ENCODE data around the gene USP16. TPM values are rescaled to one million over a fixed set of nuclear protein-coding genes. Genes with fewer than 3 reads are reported as not detected.

USP16 gene
- total and polyA plus RNA-seq, 2 of the 13 experiments (the other 11 are each of a cell fraction or from before 2014, with no cell fraction given), result 16.5 to 46.9 TPM

DNA sequence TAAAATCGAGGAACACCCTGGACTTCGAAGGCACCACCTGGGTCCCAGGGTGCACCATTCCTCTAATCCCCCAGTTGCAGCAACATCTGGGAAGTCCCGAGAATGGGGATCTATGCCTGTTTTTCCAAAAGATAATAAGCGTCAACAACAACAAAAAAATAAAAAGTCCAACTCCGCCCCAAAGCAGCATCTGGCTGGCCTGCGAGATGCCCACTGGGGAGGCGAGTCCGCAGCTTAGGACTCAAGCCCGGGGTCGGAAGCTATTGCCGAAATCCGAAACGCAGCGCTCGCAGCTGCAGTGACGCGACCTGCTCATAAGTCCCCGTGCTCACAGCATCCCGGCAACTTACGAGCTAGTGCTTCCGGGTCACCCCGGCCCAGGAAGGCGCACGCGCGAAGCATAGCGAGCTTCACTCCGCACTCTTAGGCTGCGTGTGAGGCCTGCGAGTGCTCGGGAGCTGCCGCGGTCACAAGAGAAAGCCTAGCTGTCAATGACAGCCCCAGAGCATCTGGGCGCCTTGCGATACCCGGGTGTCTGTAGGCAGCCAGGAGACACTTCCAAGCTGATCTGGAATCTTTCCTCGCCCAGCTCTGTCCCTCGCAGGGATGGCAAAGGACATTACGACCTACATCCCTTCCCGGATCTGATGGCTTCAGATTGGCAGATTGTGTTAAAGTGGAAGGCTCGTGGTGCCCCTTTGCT is 21.9 kb upstream of the USP16 start (continued):
- TF ChIP-seq ZFP36L1 (CRISPR knock-in tag; IDR thresholded peaks at IDR 0.05) (peak; percentile 67; the same call in 1 of the 2 replicates), ZUFSP (CRISPR knock-in tag; IDR thresholded peaks at IDR 0.05; ENCODE audit: borderline replicate concordance) (no peak), ADNP (CRISPR knock-in tag; IDR thresholded peaks at IDR 0.05) (no peak), SMAD9 (CRISPR knock-in tag; IDR thresholded peaks at IDR 0.05) (peak; percentile 24; the same call in 1 of the 2 replicates), SIX1 (CRISPR knock-in tag; IDR thresholded peaks at IDR 0.05; ENCODE audit: borderline replicate concordance) (peak; percentile 78), ARHGAP35 (CRISPR knock-in tag; IDR thresholded peaks at IDR 0.05; ENCODE audit: borderline replicate concordance) (peak; percentile 42; the same call in 1 of the 2 replicates), RELA (CRISPR knock-in tag; IDR thresholded peaks at IDR 0.05) (no peak), SRSF9 (IDR thresholded peaks at IDR 0.05; ENCODE audit: borderline replicate concordance, insufficient read depth, low read depth, low read length, poor library complexity, severe bottlenecking) (no peak), ZBTB21 (CRISPR knock-in tag; IDR thresholded peaks at IDR 0.05) (peak; percentile 71), UBTF (CRISPR knock-in tag; IDR thresholded peaks at IDR 0.05) (peak; percentile 85), CCAR2 (optimal IDR thresholded peaks at IDR 0.05; ENCODE audit: low read depth, low read length) (no peak), TGIF2 (CRISPR knock-in tag; IDR thresholded peaks at IDR 0.05) (peak; percentile 98), ZNF703 (CRISPR knock-in tag; IDR thresholded peaks at IDR 0.05; ENCODE audit: borderline replicate concordance) (no peak), SRY (CRISPR knock-in tag; IDR thresholded peaks at IDR 0.05) (peak; percentile 93)
- TF ChIP-seq, protein P1, sequence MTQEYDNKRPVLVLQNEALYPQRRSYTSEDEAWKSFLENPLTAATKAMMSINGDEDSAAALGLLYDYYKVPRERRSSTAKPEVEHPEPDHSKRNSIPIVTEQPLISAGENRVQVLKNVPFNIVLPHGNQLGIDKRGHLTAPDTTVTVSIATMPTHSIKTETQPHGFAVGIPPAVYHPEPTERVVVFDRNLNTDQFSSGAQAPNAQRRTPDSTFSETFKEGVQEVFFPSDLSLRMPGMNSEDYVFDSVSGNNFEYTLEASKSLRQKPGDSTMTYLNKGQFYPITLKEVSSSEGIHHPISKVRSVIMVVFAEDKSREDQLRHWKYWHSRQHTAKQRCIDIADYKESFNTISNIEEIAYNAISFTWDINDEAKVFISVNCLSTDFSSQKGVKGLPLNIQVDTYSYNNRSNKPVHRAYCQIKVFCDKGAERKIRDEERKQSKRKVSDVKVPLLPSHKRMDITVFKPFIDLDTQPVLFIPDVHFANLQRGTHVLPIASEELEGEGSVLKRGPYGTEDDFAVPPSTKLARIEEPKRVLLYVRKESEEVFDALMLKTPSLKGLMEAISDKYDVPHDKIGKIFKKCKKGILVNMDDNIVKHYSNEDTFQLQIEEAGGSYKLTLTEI (CRISPR knock-in tag; conservative IDR thresholded peaks at IDR 0.05), result no peak
- TF ChIP-seq, protein P2, sequence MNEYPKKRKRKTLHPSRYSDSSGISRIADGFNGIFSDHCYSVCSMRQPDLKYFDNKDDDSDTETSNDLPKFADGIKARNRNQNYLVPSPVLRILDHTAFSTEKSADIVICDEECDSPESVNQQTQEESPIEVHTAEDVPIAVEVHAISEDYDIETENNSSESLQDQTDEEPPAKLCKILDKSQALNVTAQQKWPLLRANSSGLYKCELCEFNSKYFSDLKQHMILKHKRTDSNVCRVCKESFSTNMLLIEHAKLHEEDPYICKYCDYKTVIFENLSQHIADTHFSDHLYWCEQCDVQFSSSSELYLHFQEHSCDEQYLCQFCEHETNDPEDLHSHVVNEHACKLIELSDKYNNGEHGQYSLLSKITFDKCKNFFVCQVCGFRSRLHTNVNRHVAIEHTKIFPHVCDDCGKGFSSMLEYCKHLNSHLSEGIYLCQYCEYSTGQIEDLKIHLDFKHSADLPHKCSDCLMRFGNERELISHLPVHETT (CRISPR knock-in tag; conservative IDR thresholded peaks at IDR 0.05), result peak; percentile 72
- TF ChIP-seq, protein P3, sequence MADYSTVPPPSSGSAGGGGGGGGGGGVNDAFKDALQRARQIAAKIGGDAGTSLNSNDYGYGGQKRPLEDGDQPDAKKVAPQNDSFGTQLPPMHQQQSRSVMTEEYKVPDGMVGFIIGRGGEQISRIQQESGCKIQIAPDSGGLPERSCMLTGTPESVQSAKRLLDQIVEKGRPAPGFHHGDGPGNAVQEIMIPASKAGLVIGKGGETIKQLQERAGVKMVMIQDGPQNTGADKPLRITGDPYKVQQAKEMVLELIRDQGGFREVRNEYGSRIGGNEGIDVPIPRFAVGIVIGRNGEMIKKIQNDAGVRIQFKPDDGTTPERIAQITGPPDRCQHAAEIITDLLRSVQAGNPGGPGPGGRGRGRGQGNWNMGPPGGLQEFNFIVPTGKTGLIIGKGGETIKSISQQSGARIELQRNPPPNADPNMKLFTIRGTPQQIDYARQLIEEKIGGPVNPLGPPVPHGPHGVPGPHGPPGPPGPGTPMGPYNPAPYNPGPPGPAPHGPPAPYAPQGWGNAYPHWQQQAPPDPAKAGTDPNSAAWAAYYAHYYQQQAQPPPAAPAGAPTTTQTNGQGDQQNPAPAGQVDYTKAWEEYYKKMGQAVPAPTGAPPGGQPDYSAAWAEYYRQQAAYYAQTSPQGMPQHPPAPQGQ (CRISPR knock-in tag; IDR thresholded peaks at IDR 0.05; ENCODE audit: borderline replicate concordance), result no peak

All from HepG2 (cell line).